Measurements from ENCODE around the gene PPP6C.
"Not testable (repeated sequence)": the region's sequence is repeated elsewhere in the genome, so short reads cannot be mapped to it uniquely, and the experiment has no call there.

The PPP6C gene

GRCh38 chr9:125189361-125190289 is at the start of gene PPP6C:
Gene PPP6C (minus strand): TSS chr9:125189803. CDS start chr9:125189718, 85 bp downstream.
- DNase-seq (ENCODE audit: low spot score), result peak; percentile 97
- in situ Hi-C loops (cut with MboI; ENCODE audit: low pct_unique_long_range_greater_than_20kb, low sequenced_read_pairs, unreplicated experiment), result no loop called here
- TF ChIP-seq CTCF (IDR thresholded peaks at IDR 0.05; ENCODE audit: extremely low read depth, insufficient read depth, missing control alignments), result peak; percentile 75

- TF ChIP-seq CTCF (IDR thresholded peaks at IDR 0.05; ENCODE audit: extremely low read depth, insufficient read depth, missing control alignments), result no peak
- in situ Hi-C loops (cut with MboI; ENCODE audit: low pct_unique_long_range_greater_than_20kb, low sequenced_read_pairs, unreplicated experiment), result no loop called here
- DNase-seq (ENCODE audit: low spot score), result no peak
These were observed 49.4 kb upstream of the PPP6C start for GRCh38 chr9:125238915-125239446.

- in situ Hi-C loops (cut with MboI; ENCODE audit: low pct_unique_long_range_greater_than_20kb, low sequenced_read_pairs, unreplicated experiment), result no loop called here
These were observed 48.7 kb upstream of the PPP6C start for GRCh38 chr9:125238127-125238914.

GRCh38 chr9:125236520-125237159 is 47.0 kb upstream of the PPP6C start:
- DNase-seq (ENCODE audit: low spot score); in situ Hi-C loops (cut with MboI; ENCODE audit: low pct_unique_long_range_greater_than_20kb, low sequenced_read_pairs, unreplicated experiment): not testable (repeated sequence)

More at GRCh38 chr9:125238127-125238914, 48.7 kb upstream of the PPP6C start:
- TF ChIP-seq CTCF (IDR thresholded peaks at IDR 0.05; ENCODE audit: extremely low read depth, insufficient read depth, missing control alignments), result no peak
- no peak for DNase-seq (ENCODE audit: low spot score)

- in situ Hi-C loops (cut with MboI; ENCODE audit: low pct_unique_long_range_greater_than_20kb, low sequenced_read_pairs, unreplicated experiment), result no loop called here
- TF ChIP-seq CTCF (IDR thresholded peaks at IDR 0.05; ENCODE audit: extremely low read depth, insufficient read depth, missing control alignments), result no peak
- DNase-seq (ENCODE audit: low spot score), result no peak
These were observed 46.4 kb upstream of the PPP6C start for GRCh38 chr9:125235804-125236519.

GRCh38 chr9:125234099-125234498 is 44.5 kb upstream of the PPP6C start:
- DNase-seq (ENCODE audit: low spot score), result not testable (repeated sequence)

GRCh38 chr9:125233678-125234077 is 44.1 kb upstream of the PPP6C start:
- in situ Hi-C loops (cut with MboI; ENCODE audit: low pct_unique_long_range_greater_than_20kb, low sequenced_read_pairs, unreplicated experiment), result no loop called here
- no peak for DNase-seq (ENCODE audit: low spot score)
- TF ChIP-seq CTCF (IDR thresholded peaks at IDR 0.05; ENCODE audit: extremely low read depth, insufficient read depth, missing control alignments), result no peak

More at GRCh38 chr9:125234099-125234498, 44.5 kb upstream of the PPP6C start:
- in situ Hi-C loops (cut with MboI; ENCODE audit: low pct_unique_long_range_greater_than_20kb, low sequenced_read_pairs, unreplicated experiment), result not testable (repeated sequence)
